ENCODE results near the gene ZSCAN10. TPM values are rescaled to one million over a fixed set of nuclear protein-coding genes. Genes with fewer than 3 reads are reported as not detected.
A peak's percentile ranks its signal among the peaks of the same experiment; 100 is the strongest.

The ZSCAN10 gene
- total and polyA plus RNA-seq, 2 of the 13 experiments (the other 11 are each of a cell fraction or from before 2014, with no cell fraction given) = not detected

- H3K4me3 ChIP-seq (replicated peaks in 1 of 3; ENCODE audit: insufficient read depth in 1 of 3, low read depth in 2 of 3, low read length in 3 of 3) = peak overlapping the region; percentile 88 to 94 (median 89)
- in situ Hi-C loops (cut with HindIII; ENCODE audit: extremely low pct_ligation_motif_present, low pct_unique_long_range_greater_than_20kb) = no loop called here
- DNase-seq (ENCODE audit: low spot score) (peak; percentile 77), ATAC-seq (peak; percentile 96), FAIRE-seq (no peak)
- intact Hi-C loops (cut with micrococcal nuclease; ENCODE audit: unreplicated experiment) = no loop called here
- H4K20me1 ChIP-seq (ENCODE audit: insufficient read depth, low read length) = no peaks in the 10 kb centered on the region
- ChIA-PET CTCF (ENCODE audit: low intra/inter-chr PET ratio, low total read pairs) (no interaction called here), POLR2A (interaction anchor here (0.6 to 1.4 kb wide), 10 partner anchors 9 to 52 kb away, joined by 3 to 8 read pairs (median 4); partner anchors contain the start of genes IL32 and ZNF213)
- H3K9me3 ChIP-seq (ENCODE audit: low read length) = no peaks in the 10 kb centered on the region
- H3K4me1 ChIP-seq (ENCODE audit: insufficient read depth, low read length) = peaks cover 45% of the 10 kb centered on the region
- 2% methylated on average over 21 of the region's 74 CpGs for WGBS (ENCODE audit: low lambda C conversion rate)
- peak overlapping the region; percentile 84 for H3K9ac ChIP-seq (ENCODE audit: insufficient read depth, low read depth, low read length)
- no peaks in the 10 kb centered on the region for H3K36me3 ChIP-seq (replicated peaks in 1 of 2; ENCODE audit: control insufficient read depth in 1 of 2, insufficient read depth in 2 of 2, low read length in 2 of 2)
- no peak overlapping the region for H2AFZ ChIP-seq (ENCODE audit: low read length)
- H3K79me2 ChIP-seq (ENCODE audit: insufficient read depth, low read length) = no peaks in the 10 kb centered on the region
- no TSS peak for BruUV-seq (replicated peaks)
- H3K27me3 ChIP-seq (ENCODE audit: control insufficient read depth in 1 of 2, insufficient read depth in 2 of 2, low read length in 2 of 2) = no peaks in the 10 kb centered on the region
- peak overlapping the region; percentile 62 for H3K27ac ChIP-seq (ENCODE audit: extremely low read length, insufficient read depth, low read length)
- H3K4me2 ChIP-seq (ENCODE audit: low read depth, low read length) = peak overlapping the region; percentile 91
- TF ChIP-seq SP2 (CRISPR knock-in tag; IDR thresholded peaks at IDR 0.05) (peak; percentile 67), PAF1 (CRISPR knock-in tag; IDR thresholded peaks at IDR 0.05) (no peak), ZNF891 (CRISPR knock-in tag; IDR thresholded peaks at IDR 0.05) (no peak), ZSCAN21 (CRISPR knock-in tag; IDR thresholded peaks at IDR 0.05; ENCODE audit: borderline replicate concordance) (peak; percentile 59; the same call in 1 of the 2 replicates), HMGXB3 (CRISPR knock-in tag; IDR thresholded peaks at IDR 0.05; ENCODE audit: borderline replicate concordance) (no peak), FOXA3 (CRISPR knock-in tag; IDR thresholded peaks at IDR 0.05) (peak; percentile 40; the same call in 1 of the 2 replicates), ZBTB10 (CRISPR knock-in tag; IDR thresholded peaks at IDR 0.05; ENCODE audit: borderline replicate concordance) (0 out of 2 replicates have a peak, but pooled peaks have one; percentile 75), GLMP (CRISPR knock-in tag; IDR thresholded peaks at IDR 0.05; ENCODE audit: borderline replicate concordance) (no peak), ZNF790 (CRISPR knock-in tag; IDR thresholded peaks at IDR 0.05; ENCODE audit: borderline replicate concordance) (no peak), ZNF782 (CRISPR knock-in tag; IDR thresholded peaks at IDR 0.05; ENCODE audit: borderline replicate concordance) (no peak), IRF1 (CRISPR knock-in tag; IDR thresholded peaks at IDR 0.05; ENCODE audit: low read depth) (no peak), ZBTB7B (CRISPR knock-in tag; IDR thresholded peaks at IDR 0.05) (peak; percentile 92)
Measured at GRCh38 chr16:3106205-3106928, 7.3 kb upstream of the ZSCAN10 start.
